Natural killer cell treated with Interleukin-12 subunit alpha and Interleukin-12 subunit beta and Interleukin-15 and Interleukin-18, amount 100 ng/mL, for 72 hours (primary cell): ENCODE data around the gene HECA. TPM values are rescaled to one million over a fixed set of nuclear protein-coding genes. Genes with fewer than 3 reads are reported as not detected.
"Not testable (repeated sequence)": the region's sequence is repeated elsewhere in the genome, so short reads cannot be mapped to it uniquely, and the experiment has no call there.

Experiments
- ATAC-seq, 2 donors: fragments of 150-1000 bp; cut with Tn5 transposase in 1 of 2; sonication (Bioruptor Pico), chemical (Tn5 transposase) in 1 of 2; 2 replicates each; pipeline ENCODE4 v1.10.0; 2021
- DNase-seq: peaks from one replicate; pipeline ENCODE4 v3.0.0; 2022; ENCODE audit warnings: low spot score
- H3K27ac Mint-ChIP-seq, 2 donors: 1 replicate in 1 of 2; 2 replicates in 1 of 2; pipeline ENCODE4 v1.8.0; 2022; ENCODE audit warnings: mixed read lengths in 2 of 2, mild to moderate bottlenecking in 1 of 2, moderate library complexity in 1 of 2
- H3K27me3 Mint-ChIP-seq, 2 donors: 1 replicate in 1 of 2; 2 replicates in 1 of 2; pipeline ENCODE4 v1.8.0; 2022; ENCODE audit warnings: mixed read lengths in 2 of 2
- H3K36me3 Mint-ChIP-seq: one replicate; pipeline ENCODE4 v1.8.0; 2022; ENCODE audit warnings: mixed read lengths
- H3K4me1 Mint-ChIP-seq, 2 donors: 1 replicate in 1 of 2; 2 replicates in 1 of 2; pipeline ENCODE4 v1.8.0; 2022; ENCODE audit warnings: low read depth in 2 of 2, mixed read lengths in 2 of 2, mild to moderate bottlenecking in 1 of 2
- H3K4me3 Mint-ChIP-seq: one replicate; pipeline ENCODE4 v1.8.0; 2022; ENCODE audit warnings: mixed read lengths
- H3K9me3 Mint-ChIP-seq: 2 replicates; pipeline ENCODE4 v1.8.0; 2022; ENCODE audit warnings: mixed read lengths
- total RNA-seq, 2 donors: library from RNA; stranded (reverse); gene quantifications; one replicate each; pipeline ENCODE4 v1.2.3, GENCODE V29; 2022

Gene HECA
- total RNA-seq, 2 donors from 2014 or later = 30.3 to 34.5 TPM

DNA sequence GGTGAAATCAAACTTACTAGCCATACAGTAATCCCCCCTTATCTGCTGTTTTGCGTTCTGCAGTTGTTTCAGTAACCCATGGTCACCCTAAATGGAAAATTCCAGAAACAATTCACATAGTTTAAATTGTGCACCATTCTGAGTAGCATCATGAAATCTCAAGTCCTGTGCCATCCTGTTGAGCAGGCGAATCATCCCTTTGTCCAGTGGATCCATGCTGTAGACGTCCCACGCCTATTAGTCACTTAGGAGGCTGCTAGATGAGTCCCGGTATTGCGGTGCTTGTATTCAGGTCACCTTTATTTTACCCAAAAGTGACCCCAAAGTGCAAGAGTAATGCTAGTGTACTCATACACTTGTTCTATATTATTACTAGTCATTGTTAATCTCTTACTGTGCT, 46.4 kb downstream of the HECA start:
- H3K27me3 Mint-ChIP-seq = no peaks in the 10 kb centered on the region
- ATAC-seq = no peak
- no peaks in the 10 kb centered on the region for H3K9me3 Mint-ChIP-seq
- H3K27ac Mint-ChIP-seq = peak overlapping the region in 1 of 2 donors; percentile 33
- no peak overlapping the region for H3K4me3 Mint-ChIP-seq
- peaks cover 37 to 41% of the 10 kb centered on the region in 2 donors for H3K4me1 Mint-ChIP-seq
- DNase-seq = no peak
- H3K36me3 Mint-ChIP-seq = peaks cover 24% of the 10 kb centered on the region

DNA sequence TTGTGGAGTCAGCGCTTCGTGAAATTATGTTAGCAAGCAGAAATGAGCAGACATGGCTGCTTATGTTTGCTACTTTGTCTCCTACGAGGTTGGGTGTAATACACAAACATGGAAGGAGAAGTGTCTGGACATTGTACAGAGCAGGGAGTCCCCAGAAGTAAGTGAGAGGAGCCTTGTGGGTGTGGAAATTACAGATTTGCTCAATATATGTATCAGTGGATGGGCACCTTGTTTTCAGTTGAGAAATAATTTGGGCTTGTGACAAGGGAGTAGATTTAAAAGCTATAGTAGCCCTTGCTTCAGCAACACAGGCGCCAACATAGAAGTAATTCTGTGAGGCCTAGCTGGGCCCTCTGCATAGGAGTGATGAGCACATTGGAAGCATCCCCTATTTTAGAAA, 49.2 kb downstream of the HECA start:
- H3K27me3 Mint-ChIP-seq = no peaks in the 10 kb centered on the region
- DNase-seq (no peak), ATAC-seq (peak; percentile 61 to 87)
- H3K4me1 Mint-ChIP-seq = peaks cover 35 to 38% of the 10 kb centered on the region in 2 donors
- H3K27ac Mint-ChIP-seq = peak overlapping the region; percentile 74 to 84
- peak overlapping the region; percentile 51 for H3K4me3 Mint-ChIP-seq
- H3K9me3 Mint-ChIP-seq = no peaks in the 10 kb centered on the region
- peaks cover 10% of the 10 kb centered on the region for H3K36me3 Mint-ChIP-seq

DNA sequence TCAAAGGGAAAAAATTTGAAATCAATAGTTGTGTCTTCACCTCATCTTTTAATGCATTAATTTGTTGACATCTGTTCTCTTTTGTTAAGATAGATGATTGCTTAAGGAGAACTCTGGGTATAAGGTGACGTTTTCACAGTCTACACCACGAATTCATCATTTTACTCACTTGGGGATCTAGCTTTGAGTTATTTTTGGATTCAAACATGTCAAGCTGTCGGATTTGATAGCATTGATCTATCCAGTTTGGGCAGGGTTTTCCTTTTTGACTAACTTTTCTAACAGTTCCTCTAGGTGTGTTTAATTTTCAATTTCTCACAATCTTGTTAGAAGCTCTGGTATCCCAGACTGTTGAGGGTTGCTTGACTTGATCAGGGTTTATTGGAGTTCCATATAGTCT, 49.6 kb downstream of the HECA start:
- Mint-ChIP-seq H3K36me3 (peaks cover 10% of the 10 kb centered on the region), H3K27ac (peak overlapping the region; percentile 74 to 84), H3K27me3 (no peaks in the 10 kb centered on the region), H3K9me3 (no peaks in the 10 kb centered on the region), H3K4me1 (peaks cover 35 to 38% of the 10 kb centered on the region in 2 donors), H3K4me3 (peak overlapping the region; percentile 51)
- ATAC-seq = peak; percentile 84 to 85
- no peak for DNase-seq

DNA sequence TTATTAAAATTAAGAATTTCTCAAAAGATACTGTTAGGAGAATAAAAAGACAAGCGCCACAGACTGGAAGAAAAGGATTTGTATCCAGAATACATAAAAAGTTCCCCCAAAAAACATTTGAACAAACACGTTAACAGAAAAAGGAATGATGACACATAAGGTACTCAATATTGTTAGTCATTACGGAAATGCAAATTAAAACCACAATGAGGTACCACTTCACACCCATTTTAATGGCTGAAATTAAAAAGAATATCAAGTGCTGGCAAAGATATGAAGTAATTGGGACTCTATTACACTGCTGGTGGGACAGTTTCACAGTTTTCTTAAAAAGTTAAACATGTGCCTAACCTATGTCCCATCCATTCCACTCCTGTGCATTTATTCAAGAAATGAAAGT, 51.4 kb downstream of the HECA start:
- Mint-ChIP-seq H3K27ac (peak overlapping the region; percentile 74 to 84), H3K27me3 (no peaks in the 10 kb centered on the region), H3K4me1 (peaks cover 29 to 34% of the 10 kb centered on the region in 2 donors), H3K4me3 (peak overlapping the region; percentile 51), H3K36me3 (peaks cover 2% of the 10 kb centered on the region), H3K9me3 (no peaks in the 10 kb centered on the region)
- DNase-seq (no peak), ATAC-seq (peak; percentile 43 to 71)

DNA sequence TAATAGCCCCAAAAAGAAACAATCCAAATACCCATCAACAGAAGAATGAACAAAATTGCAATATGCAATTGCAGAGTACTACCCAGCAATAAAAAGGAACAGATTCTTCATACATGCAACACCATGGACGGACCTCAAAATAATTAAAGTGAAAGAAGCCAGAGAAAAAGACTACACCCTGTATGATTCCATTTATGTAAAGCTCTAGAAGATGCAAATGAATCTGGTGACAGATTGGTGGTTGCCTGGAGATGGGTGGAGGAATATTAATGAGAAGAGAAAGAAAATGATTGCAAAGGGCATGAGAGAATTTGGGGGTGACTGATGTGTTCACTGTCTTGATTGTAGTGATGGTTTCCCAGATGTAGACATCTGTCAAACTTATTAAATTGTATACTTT, 51.8 kb downstream of the HECA start:
- Mint-ChIP-seq H3K4me1 (peaks cover 29 to 34% of the 10 kb centered on the region in 2 donors), H3K4me3 (peak overlapping the region; percentile 51)

DNA sequence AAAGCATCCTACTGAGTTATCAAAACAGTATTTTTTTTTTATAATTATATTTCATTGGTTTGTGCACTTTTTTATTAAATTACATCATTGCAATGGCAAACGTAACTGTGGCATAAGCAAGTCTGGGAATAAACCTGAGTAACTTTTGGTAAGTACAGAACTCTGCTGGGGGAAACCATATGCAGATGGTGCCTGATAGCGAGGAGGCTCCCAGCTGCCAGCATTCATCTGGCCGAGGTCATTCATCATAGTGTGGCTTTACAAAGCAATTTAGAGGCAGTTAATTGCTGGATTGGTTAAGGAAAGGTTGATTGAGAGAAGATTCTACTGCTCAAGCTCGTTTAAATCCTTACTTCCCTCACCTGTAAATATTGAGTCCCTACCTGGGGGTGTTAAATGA, 52.6 kb downstream of the HECA start:
- no peak for ATAC-seq
- H3K27ac Mint-ChIP-seq = peak overlapping the region in 1 of 2 donors; percentile 69

More for the DNA sequence above, 51.8 kb downstream of the HECA start:
- peak overlapping the region; percentile 74 to 84 for H3K27ac Mint-ChIP-seq
- DNase-seq (no peak), ATAC-seq (no peak)
- no peaks in the 10 kb centered on the region for H3K9me3 Mint-ChIP-seq
- no peaks in the 10 kb centered on the region for H3K27me3 Mint-ChIP-seq
- H3K36me3 Mint-ChIP-seq = no peaks in the 10 kb centered on the region

DNA sequence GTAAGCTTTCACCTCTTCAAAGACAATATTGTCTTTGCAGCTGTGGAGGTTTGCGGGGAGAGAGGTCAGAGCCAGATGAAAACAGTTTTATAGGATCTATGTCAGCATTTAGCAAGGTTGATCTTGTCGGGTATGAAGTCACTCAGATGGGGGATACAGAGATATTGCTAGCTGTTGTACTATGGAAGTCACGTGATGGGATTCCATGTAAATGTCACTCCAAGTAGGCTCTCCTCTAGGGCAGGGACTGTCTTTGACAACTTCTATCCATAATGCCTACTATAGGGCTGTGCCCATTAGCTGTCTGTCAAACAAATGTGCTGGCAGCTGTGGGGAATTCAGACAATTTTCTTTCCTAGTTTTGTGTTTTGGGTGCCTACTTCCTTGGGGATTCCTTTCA, 54.8 kb downstream of the HECA start:
- Mint-ChIP-seq H3K27me3 (no peaks in the 10 kb centered on the region), H3K9me3 (no peaks in the 10 kb centered on the region), H3K27ac (no peak overlapping the region), H3K4me1 (peaks cover 25% of the 10 kb centered on the region in 2 donors), H3K36me3 (no peaks in the 10 kb centered on the region), H3K4me3 (no peak overlapping the region)
- ATAC-seq (no peak), DNase-seq (no peak)

More for the DNA sequence above, 52.6 kb downstream of the HECA start:
- H3K4me3 Mint-ChIP-seq = no peak overlapping the region
- H3K27me3 Mint-ChIP-seq = no peaks in the 10 kb centered on the region
- H3K4me1 Mint-ChIP-seq = peaks cover 29 to 34% of the 10 kb centered on the region in 2 donors
- no peaks in the 10 kb centered on the region for H3K9me3 Mint-ChIP-seq
- DNase-seq = no peak
- no peaks in the 10 kb centered on the region for H3K36me3 Mint-ChIP-seq

DNA sequence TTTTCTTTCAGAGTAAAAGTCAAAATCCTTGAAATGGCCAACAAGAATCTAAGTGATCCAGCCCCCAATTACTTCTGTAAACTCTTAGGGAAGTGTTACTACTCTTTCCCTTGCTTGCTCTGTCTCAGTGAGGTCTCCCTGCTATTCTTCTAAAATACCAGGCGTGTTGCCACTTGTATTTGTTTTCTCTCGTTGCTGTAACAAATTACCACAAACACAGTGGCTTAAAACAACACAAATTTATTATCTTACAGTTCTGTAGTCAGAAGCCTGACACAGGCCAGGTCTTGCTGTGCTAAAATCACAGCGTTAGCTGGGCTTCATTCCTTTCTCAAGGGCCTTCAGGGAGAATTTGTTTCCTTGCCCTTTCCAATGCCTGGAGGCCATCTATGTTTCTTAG, 59.9 kb downstream of the HECA start:
- DNase-seq = no peak
- ATAC-seq = no peak
- H3K4me3 Mint-ChIP-seq = no peak overlapping the region
- H3K27ac Mint-ChIP-seq = no peak overlapping the region
- no peaks in the 10 kb centered on the region for H3K36me3 Mint-ChIP-seq
- H3K27me3 Mint-ChIP-seq = no peaks in the 10 kb centered on the region
- no peaks in the 10 kb centered on the region for H3K9me3 Mint-ChIP-seq
- peaks cover 0 to 5% of the 10 kb centered on the region in 2 donors for H3K4me1 Mint-ChIP-seq

DNA sequence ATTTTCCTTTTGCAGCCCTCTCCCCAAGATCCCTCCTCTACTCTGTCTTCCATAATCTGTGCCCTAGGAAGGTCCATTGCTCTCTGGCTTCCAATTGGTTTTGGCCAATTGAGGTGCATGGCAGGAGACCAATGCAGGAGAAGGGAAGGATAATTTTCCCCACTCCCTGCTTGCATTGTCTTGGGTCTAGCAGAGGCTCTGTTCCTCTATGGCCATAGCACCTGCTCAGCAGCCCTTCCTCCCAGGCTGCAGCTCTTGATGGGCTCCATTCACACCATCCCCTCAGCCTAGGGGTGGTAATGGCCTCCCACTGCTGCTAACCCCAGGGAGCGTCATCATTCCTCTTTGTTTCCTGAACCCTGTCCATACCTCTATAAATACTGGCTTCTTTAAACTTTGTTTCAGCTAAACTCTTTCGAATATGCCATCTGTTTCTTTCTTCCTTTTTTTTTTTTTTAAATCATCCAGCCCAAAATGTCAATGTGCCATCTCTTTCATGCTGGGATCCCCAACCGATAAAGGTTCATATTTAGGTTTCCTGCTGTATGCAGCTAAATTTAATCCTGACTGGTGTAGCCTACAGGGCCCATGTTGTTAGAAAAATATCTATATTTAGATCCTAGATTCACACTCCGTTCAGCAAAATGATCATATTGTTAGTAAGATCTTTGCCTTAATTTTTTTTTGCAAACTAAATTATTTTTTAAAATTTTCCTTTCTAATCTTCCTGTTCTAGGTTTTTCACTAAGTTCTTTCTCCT, 63.8 kb downstream of the HECA start:
- peaks cover 0 to 2% of the 10 kb centered on the region in 2 donors for H3K27me3 Mint-ChIP-seq
- DNase-seq = no peak
- no peak for ATAC-seq
- no peaks in the 10 kb centered on the region for H3K9me3 Mint-ChIP-seq
- H3K27ac Mint-ChIP-seq = no peak overlapping the region
- no peak overlapping the region for H3K4me3 Mint-ChIP-seq
- H3K4me1 Mint-ChIP-seq = no peaks in the 10 kb centered on the region
- H3K36me3 Mint-ChIP-seq = no peaks in the 10 kb centered on the region

DNA sequence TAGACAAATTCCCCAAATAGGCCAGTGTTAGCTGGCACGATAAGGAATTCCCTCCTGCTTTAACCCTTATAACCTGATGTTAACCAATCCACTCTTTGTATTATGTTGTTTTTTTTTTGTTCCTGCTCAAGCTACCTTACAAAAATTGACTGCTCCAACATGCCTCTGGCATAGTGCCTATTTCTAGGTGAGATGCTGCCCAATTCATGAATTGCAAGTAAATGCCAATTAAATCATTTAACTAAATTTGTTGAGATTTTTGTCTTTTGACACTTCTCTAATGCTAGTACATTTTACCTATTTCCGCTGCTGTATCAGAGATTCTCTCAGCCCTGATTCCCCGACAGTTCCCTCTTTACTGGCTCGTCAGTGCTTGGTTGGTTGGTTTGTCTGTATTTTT, 66.5 kb downstream of the HECA start:
- peaks cover 0 to 2% of the 10 kb centered on the region in 2 donors for H3K27me3 Mint-ChIP-seq
- DNase-seq = no peak
- H3K9me3 Mint-ChIP-seq = peaks cover 6% of the 10 kb centered on the region
- H3K36me3 Mint-ChIP-seq = peaks cover 10% of the 10 kb centered on the region
- H3K4me3 Mint-ChIP-seq = no peak overlapping the region
- no peak overlapping the region for H3K27ac Mint-ChIP-seq
- H3K4me1 Mint-ChIP-seq = no peaks in the 10 kb centered on the region
- no peak for ATAC-seq

DNA sequence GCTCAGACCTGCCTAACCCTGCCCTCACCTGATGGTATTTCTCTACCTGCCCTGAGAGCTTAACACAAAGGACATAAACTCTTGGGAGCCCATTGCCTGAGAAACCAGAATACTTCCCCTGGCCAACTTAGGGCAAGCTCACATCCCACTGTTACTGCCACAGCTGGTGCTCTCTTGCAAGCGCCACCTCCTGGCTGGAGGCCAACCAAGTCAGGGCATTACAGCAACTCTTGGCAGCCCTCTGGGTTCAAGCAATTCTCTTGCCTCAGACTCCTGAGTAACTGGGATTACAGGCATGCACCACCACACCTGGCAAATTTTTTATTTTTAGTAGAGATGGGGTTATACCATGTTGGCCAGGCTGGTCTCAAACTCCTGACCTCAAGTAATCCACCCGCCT, 70.1 kb downstream of the HECA start:
- H3K27me3 Mint-ChIP-seq = peaks cover 0 to 4% of the 10 kb centered on the region in 2 donors
- H3K4me1 Mint-ChIP-seq = no peaks in the 10 kb centered on the region
- ATAC-seq = no peak
- H3K9me3 Mint-ChIP-seq = peaks cover 9% of the 10 kb centered on the region
- H3K36me3 Mint-ChIP-seq = peaks cover 39% of the 10 kb centered on the region
- no peak overlapping the region for H3K27ac Mint-ChIP-seq
- DNase-seq = no peak
- H3K4me3 Mint-ChIP-seq = no peak overlapping the region

DNA sequence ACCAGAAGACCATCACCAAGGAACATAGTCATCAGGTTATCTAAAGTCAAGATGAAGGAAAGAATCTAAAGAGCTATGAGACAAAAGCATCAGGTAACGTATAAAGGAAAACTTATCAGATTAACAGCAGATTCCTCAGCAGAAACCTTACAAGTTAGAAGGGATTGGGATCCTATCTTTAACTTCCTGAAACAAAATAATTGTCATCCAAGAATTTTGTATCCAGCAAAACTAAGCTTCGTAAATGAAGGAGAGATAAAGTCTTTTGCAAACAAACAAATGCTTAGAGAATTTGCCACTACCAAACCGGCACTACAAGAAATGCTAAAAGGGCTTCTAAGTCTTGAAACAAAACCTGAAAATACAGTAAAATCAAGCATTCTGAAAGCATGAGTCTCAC, 71.0 kb downstream of the HECA start:
- peaks cover 9% of the 10 kb centered on the region for H3K9me3 Mint-ChIP-seq
- H3K4me1 Mint-ChIP-seq = no peaks in the 10 kb centered on the region
- no peak for DNase-seq
- H3K4me3 Mint-ChIP-seq = no peak overlapping the region
- peaks cover 42% of the 10 kb centered on the region for H3K36me3 Mint-ChIP-seq
- H3K27me3 Mint-ChIP-seq = peaks cover 0 to 4% of the 10 kb centered on the region in 2 donors
- no peak overlapping the region for H3K27ac Mint-ChIP-seq
- no peak for ATAC-seq

DNA sequence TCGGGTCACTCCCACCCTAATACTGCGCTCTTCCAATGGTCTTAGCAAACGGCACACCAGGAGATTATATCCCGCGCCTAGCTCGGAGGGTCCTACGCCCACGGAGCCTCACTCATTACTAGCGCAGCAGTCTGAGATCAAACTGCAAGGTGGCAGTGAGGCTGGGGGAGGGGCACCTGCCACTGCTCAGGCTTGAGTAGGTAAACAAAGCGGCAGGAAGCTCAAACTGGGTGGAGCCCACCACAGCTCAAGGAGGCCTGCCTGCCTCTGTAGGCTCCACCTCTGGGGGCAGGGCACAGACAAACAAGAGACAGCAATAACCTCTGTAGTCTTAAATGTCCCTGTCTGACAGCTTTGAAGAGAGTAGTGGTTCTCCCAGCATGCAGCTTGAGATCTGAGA, 75.9 kb downstream of the HECA start:
- H3K4me3 Mint-ChIP-seq, H3K27ac Mint-ChIP-seq, H3K27me3 Mint-ChIP-seq, H3K4me1 Mint-ChIP-seq, DNase-seq, ATAC-seq, H3K9me3 Mint-ChIP-seq: not testable (repeated sequence)
- H3K36me3 Mint-ChIP-seq = peaks cover 45% of the 10 kb centered on the region

DNA sequence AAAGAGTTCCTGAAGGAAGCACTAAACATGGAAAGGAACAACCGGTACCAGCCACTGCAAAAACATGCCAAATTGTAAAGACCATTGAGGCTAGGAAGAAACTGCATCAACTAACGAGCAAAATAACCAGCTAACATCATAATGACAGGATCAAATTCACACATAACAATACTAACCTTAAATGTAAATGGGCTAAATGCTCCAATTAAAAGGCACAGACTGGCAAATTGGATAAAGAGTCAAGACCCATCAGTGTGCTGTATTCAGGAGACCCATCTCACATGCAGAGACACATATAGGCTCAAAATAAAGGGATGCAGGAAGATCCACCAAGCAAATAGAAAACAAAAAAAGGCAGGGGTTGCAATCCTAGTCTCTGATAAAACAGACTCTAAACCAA, 77.6 kb downstream of the HECA start:
- H3K27me3 Mint-ChIP-seq, ATAC-seq, H3K4me3 Mint-ChIP-seq, DNase-seq, H3K9me3 Mint-ChIP-seq, H3K27ac Mint-ChIP-seq, H3K4me1 Mint-ChIP-seq: not testable (repeated sequence)
- peaks cover 35% of the 10 kb centered on the region for H3K36me3 Mint-ChIP-seq
